NOMO-1 treated with dmso at 0.1 percent for 144 hours (cell line): ENCODE data around the gene KCNQ2.

Experiments
- DNase-seq: peaks from one replicate; lab custom pipeline; 2025; ENCODE audit not compliant: unreplicated experiment; lab: John Stamatoyannopoulos, UW

Gene KCNQ2

GRCh38 chr20:63435552-63435951, 36.9 kb downstream of the KCNQ2 start:
- no peak for DNase-seq

- DNase-seq, result peak; percentile 41
Measured at GRCh38 chr20:63434599-63435378, 37.7 kb downstream of the KCNQ2 start.

GRCh38 chr20:63433756-63434531, 38.5 kb downstream of the KCNQ2 start:
- no peak for DNase-seq

- DNase-seq, result peak; percentile 58
Measured at GRCh38 chr20:63433351-63433750, 39.1 kb downstream of the KCNQ2 start.

GRCh38 chr20:63432577-63433325, 39.7 kb downstream of the KCNQ2 start:
- no peak for DNase-seq

GRCh38 chr20:63431944-63432343, 40.5 kb downstream of the KCNQ2 start:
- no peak for DNase-seq

GRCh38 chr20:63430891-63431290, 41.6 kb downstream of the KCNQ2 start:
- DNase-seq, result no peak

- no peak for DNase-seq
Measured at GRCh38 chr20:63429992-63430391, 42.5 kb downstream of the KCNQ2 start.

- DNase-seq, result no peak
Measured at GRCh38 chr20:63428906-63429575, 43.4 kb downstream of the KCNQ2 start.

- DNase-seq, result no peak
Measured at GRCh38 chr20:63427724-63428330, 44.6 kb downstream of the KCNQ2 start.

GRCh38 chr20:63427206-63427605, 45.2 kb downstream of the KCNQ2 start:
- no peak for DNase-seq

GRCh38 chr20:63425846-63426485, 46.5 kb downstream of the KCNQ2 start:
- no peak for DNase-seq

- DNase-seq, result no peak
Measured at GRCh38 chr20:63424613-63425012, 47.8 kb downstream of the KCNQ2 start.

GRCh38 chr20:63423751-63424150, 48.7 kb downstream of the KCNQ2 start:
- no peak for DNase-seq

- DNase-seq, result no peak
Measured at GRCh38 chr20:63422653-63423052, 49.8 kb downstream of the KCNQ2 start.

- DNase-seq, result no peak
Measured at GRCh38 chr20:63421913-63422312, 50.5 kb downstream of the KCNQ2 start.

- no peak for DNase-seq
Measured at GRCh38 chr20:63421094-63421692, 51.3 kb downstream of the KCNQ2 start.

GRCh38 chr20:63420359-63421093, 51.9 kb downstream of the KCNQ2 start:
- no peak for DNase-seq

- DNase-seq, result no peak
Measured at GRCh38 chr20:63419299-63419698, 53.2 kb downstream of the KCNQ2 start.
